NCI-H774 (cell line): ENCODE results near the gene NFKBIL1.
"Not testable (repeated sequence)": the region's sequence is repeated elsewhere in the genome, so short reads cannot be mapped to it uniquely, and the experiment has no call there.

Source experiments
- DNase-seq: peaks from one replicate; lab custom pipeline; 2025; lab: John Stamatoyannopoulos, UW

Gene NFKBIL1, protein sequence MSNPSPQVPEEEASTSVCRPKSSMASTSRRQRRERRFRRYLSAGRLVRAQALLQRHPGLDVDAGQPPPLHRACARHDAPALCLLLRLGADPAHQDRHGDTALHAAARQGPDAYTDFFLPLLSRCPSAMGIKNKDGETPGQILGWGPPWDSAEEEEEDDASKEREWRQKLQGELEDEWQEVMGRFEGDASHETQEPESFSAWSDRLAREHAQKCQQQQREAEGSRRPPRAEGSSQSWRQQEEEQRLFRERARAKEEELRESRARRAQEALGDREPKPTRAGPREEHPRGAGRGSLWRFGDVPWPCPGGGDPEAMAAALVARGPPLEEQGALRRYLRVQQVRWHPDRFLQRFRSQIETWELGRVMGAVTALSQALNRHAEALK

GRCh38 chr6:31546958-31547726, at the start of gene NFKBIL1:
Gene NFKBIL1, plus strand, starts transcription at chr6:31547608. Its CDS starts 87 bp downstream, at chr6:31547695.
- peak; percentile 90 for DNase-seq

GRCh38 chr6:31498748-31499147, 48.7 kb upstream of the NFKBIL1 start:
- DNase-seq: no peak

- not testable (repeated sequence) for DNase-seq
Observed at GRCh38 chr6:31499648-31500047, 47.8 kb upstream of the NFKBIL1 start.

DNA sequence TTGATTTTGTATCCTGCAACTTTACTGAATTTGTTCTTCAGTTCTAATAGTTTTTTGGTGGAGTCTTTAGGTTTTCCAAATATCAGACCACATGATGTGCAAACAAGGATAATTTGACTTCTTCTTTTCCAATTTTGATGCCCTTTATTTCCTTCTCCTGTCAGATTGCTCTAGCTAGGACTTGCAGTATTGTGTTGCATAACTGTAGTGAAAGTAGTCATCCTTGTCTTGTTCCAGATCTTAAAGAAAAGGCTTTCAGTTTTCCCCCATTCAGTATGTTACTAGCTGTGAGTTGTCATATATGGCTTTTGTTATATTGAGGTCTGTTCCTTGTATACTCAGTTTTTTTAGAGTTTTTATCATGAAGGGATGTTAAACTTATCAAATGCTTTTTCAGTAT, 44.8 kb upstream of the NFKBIL1 start:
- no peak for DNase-seq

DNA sequence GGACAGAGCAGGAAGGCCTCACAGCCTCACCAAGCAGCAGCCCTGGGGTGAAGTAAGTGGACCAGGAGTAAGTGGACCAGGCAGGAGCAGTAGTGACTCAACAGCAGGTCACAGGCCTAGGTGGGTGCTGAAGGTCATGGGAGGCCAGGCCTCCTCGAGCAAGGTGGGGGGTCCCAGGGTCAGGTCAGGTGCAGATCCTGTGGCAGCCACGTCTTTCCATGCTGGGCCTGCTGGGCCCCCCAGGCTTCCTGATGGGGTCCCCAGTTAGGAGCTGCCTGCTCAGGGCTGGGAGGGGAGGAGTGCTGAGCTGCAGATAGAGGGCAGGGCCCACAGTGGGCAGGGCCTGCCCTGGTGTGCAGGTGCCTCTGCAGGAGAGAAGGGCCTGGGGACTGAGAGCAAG, 38.4 kb upstream of the NFKBIL1 start:
- DNase-seq: not testable (repeated sequence)

DNA sequence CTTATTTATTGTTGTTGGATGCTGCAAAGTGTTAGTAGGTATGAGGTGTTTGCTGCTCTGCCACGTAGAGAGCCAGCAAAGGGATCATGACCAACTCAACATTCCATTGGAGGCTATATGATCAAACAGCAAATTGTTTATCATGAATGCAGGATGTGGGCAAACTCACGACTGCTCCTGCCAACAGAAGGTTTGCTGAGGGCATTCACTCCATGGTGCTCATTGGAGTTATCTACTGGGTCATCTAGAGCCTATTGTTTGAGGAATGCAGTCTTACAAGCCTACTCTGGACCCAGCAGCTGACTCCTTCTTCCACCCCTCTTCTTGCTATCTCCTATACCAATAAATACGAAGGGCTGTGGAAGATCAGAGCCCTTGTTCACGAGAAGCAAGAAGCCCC, 37.4 kb upstream of the NFKBIL1 start:
- no peak for DNase-seq

DNA sequence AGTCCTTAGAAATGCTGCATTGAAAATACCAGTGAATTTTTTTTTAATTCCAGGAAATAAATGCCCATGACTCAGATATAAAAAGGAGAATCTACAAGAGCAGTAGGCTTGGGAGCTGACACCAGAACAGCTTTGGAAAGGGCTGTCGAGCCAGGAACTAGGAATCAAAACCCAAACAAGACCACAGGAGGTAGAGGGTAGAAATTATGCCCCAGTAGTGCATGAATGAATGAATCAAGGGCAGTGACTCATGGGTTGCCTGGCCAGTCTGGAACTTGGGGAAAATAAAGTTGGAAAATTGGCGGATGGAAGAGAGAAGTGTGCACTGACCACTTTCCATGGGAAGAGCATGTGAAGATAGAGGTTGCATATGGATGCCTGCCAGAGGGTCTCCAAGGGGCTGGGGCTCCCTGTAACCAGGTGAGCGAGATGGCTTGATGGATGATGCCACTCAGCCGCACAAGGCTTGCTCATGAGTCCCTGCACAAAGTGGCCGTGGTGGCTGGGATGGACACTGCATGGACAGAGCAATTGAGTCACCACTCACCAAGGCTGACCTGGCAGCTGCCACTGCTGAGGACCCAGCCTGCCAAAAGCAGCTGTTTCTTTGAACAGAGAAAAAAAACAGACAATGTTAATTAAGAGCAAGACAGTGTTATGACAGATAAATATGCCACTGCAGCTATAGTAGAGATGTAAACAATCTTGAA, 33.8 kb upstream of the NFKBIL1 start:
- no peak for DNase-seq

- no peak for DNase-seq
Observed at GRCh38 chr6:31521835-31522234, 25.6 kb upstream of the NFKBIL1 start.

DNA sequence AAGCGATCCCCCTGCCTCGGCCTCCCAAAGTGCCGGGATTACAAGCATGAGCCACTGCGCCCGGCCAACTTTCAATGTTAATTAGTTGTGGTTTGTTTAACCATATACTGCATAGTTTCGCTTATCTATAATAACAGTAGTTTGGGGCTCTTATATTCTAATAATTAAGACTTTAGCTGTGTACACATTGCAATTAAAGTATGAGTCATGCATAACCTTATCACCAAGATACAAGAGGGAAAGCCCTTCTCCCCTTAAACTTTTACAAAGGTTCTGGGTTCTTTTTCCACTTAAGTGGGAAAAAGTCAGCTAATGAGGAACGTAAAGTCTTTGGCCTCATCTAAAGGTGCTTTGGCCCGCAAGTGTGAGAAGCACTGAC, 21.9 kb upstream of the NFKBIL1 start:
- DNase-seq: no peak

DNA sequence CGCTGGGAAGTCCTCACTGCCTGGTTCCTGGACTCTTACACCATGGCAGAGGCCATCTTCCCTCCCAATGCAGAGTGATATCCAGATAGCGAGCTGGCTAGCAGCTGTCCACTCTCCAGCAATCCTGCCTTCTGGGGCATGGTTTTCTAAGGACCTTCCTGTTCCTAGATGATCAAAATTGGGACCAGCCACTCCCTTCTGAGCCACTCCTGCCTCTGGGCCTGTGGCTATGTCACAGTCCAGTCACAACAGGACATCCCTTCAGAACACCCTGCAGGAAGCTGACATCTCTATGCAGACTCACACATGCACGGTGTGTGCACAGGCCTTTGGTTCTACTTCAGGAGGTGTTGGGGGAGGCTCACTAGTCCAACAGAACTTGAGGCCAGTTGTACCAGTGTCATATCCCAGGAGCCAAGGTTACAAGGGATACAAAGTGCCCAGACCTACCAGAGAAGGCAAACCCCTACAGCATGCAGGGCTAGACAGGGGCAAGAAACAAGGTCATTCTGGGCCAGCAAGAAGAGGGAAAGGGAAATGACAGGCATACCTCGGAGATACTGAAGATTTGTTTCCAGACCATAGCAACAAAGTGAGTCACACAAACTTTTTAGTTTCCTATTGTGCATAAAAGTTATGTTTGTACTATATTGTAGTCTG, 21.3 kb upstream of the NFKBIL1 start:
- no peak for DNase-seq

GRCh38 chr6:31528307-31528777, 19.1 kb upstream of the NFKBIL1 start:
- no peak for DNase-seq

DNA sequence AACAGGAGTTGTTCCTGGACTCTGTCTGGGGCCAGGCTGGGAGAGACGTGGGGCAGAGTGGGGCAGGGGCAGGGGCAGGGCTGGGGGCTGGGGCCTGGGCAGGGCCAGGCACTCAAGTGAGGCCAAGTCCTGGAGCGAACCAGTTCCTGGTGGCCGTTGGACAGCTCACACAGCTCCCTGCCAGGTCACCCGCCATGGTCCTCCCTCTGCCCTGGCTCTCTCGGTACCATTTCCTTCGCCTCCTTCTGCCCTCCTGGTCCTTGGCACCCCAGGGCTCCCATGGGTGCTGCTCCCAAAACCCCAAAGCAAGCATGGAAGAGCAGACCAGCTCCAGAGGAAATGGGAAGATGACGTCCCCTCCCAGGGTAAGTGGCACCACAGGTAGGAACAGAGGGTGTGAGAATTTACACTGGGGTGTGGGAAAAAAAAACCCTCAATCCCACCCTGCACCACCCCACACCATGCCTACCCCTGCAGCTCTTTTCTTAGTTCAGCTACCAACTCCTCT, 18.5 kb upstream of the NFKBIL1 start, which contains the start of gene MCCD1:
Gene MCCD1, plus strand, starts transcription at position 142 of the 508 bp plus-strand sequence. Its CDS starts 53 bp downstream, at position 195.
- DNase-seq: no peak

DNA sequence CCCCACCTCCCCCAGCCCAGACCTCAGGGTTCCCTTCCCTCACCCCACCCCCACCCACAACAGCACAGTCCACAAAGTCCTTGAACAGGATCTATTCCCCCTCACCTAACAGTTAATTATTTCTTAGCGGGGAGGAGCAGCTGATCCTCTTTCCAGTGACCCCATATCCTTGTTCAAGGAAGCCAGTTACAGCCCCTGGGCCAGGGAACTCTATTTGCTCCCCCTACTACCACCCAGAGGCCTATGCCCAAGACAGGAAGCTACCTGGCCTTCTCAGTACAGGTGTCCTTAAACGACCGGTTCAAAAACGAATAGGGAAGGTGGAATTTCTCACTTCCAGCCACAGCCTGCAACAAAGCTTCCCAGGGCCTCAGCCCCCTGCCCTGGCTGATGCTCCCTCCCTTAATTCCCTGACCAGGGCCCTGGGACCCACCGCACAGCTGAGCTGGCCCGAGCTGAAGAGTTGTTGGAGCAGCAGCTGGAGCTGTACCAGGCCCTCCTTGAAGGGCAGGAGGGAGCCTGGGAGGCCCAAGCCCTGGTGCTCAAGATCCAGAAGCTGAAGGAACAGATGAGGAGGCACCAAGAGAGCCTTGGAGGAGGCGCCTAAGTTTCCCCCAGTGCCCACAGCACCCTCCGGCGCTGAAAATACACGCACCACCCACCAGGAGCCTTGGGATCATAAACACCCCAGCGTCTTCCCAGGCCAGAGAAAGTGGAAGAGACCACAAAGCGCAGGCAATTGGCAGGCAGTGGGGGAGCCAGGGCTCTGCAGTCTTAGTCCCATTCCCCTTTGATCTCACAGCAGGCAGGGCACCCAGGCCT, 17.9 kb upstream of the NFKBIL1 start:
- DNase-seq: no peak

GRCh38 chr6:31530659-31531058, 16.7 kb upstream of the NFKBIL1 start:
- DNase-seq: no peak

DNA sequence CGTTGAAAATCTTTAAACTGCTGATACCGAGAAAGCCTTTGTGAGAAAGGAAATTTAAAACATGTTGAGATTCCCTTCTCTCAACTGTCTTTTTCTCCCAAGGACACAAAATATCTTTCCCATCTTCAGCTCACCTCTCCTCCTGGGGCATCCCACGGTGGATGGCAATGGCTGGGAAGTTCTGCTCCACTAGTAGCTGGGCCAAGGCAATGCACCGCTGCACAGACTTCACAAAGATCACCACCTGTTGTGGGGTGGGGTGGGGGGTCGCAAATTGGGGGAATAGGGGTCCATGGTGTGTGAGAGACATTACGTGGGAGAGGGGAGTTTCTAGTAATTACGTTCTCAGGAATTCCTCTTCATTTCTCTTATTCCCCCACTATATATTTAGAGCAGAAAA, 16.2 kb upstream of the NFKBIL1 start:
- DNase-seq: no peak

DNA sequence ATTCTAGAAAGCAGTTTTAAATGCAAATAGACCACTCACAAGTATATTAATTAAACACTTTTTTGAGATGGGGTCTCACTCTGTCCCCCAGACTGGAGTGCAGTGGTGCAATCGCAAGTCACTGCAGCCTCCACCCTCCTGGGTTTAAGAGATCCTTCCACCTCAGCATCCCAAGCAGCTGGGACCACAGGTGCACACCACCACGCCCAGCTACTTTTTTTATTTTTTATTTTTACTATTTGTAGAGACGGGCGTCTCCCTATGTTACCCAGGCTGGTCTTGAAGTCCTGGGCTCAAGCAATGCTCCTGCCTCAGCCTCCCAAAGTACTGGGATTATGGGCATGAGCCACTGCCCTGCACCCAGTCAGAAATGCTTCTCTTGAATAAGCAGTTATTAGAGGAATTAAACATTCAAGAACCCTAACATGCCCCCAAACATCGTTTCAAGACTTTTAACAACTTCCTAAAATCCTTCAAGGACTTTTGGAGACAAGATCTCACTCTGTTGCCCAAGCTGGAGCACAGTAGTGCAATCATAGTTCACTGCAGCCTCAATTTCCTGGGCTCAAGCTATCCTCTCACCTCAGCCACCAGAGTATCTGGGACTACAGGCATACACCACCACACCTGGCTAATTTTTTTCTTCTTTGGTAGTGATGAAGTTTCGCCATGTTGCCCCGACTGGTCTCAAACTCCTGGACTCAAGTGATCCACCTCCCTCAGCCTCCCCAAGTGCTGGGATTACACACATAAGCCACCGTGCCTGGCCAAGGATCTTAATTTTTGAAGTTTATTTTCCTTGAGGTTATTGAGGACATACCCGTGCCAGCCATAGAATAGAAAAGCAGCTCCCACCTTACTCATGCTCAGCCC, 15.4 kb upstream of the NFKBIL1 start:
- no peak for DNase-seq

DNA sequence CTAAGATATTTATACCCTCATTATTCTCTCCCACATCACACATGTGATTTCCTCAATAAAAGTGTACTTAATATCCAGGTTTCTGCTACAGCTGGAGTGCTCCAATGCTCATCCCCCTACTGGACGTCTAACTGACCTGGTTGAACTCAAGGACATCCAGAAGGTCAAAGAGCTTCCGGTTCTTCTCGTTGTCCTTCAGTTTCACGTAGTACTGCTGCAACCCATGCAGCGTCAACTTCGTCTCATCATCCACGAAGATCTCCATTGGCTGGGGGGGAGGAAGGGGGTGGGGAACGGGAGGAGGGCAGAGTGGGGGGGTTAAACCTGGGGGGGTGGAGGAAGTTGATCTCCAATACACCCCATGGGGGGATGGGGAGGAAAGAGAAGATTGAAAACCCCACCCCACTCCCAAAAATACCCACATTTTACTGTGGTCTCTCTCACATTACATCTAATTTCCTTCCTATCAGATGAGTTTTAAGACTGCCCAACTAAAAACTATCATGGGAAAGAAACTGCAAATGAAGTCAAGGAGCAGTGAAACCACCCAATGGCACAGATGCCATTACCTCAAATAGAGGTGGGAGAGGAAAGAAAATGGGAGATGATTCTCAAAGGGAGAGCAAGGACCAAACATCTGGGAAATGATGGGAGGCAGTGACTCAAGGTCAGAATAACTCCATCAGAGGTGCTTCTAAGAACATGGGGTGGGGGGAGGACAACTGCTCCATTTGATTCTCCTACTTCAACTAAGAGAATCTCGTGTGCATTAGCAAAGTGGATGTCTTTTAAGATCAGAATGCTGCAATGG, 14.6 kb upstream of the NFKBIL1 start:
- no peak for DNase-seq

DNA sequence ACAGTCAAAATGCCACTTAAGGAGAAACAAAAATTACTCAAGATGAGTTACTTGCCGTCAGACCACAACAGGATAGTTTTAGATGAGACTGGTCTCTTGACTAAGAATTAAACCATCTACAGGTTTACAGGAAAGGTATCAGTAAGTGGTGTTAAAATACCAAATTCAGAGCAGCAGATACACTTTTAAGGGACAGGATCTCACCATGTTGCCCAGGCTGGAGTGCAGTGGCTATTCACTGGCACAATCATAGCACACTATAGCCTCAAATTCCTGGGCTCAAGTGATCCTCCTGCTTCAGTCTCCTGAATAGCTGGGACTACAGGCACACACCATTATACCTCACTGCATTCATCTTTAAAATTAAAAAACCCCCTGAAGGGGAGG, 14.0 kb upstream of the NFKBIL1 start:
- no peak for DNase-seq

DNA sequence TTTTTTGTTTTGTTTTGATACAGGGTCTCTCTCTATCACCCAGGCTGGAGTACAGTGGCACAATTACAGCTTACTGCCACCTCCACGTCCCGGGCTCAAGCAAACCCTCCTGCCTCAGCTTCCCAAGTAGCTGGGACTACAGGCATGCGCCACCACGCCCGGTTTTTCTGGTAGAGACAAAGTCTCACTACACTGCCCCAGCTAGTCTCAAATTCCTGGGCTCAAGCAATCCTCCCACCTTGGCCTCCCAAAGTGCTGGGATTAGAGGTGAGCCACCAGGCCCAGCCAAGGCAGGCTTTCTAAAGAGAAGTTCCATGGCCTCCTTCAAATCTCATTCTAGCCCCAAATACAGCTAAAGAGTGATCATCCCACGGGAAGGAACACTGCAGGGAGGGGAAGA, 13.4 kb upstream of the NFKBIL1 start:
- no peak for DNase-seq
